ENCODE results near the gene SLC7A5.

DNA sequence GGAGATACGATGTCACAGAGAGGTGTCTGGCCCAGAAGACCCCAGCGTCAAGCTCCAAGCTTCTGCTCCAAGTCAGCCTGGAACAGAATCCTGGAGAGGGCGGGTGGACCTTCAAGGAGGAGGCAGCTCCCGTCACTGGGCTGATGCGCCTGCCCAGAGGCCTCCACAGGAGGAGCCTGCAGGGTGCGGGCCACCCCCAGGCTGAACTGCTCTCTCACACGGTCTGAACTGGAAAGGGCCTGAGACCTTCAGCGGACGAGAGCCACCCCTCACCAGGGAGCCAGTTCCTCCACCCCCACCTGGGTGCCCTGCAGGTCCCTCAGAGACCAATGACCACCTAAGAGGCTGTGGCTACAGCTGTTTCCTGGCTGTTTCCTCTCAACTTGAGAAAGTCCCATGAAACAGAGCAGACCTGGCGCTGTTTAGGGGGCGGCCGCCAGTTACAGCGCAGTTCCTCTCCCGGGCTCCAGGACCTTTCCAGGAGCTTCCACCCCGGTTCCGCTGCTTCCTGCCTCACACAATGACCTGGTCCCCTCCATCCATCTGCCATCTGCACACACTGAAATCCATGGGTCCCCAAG lies 67.5 kb downstream of the SLC7A5 start:
- TF ChIP-seq, protein P1, sequence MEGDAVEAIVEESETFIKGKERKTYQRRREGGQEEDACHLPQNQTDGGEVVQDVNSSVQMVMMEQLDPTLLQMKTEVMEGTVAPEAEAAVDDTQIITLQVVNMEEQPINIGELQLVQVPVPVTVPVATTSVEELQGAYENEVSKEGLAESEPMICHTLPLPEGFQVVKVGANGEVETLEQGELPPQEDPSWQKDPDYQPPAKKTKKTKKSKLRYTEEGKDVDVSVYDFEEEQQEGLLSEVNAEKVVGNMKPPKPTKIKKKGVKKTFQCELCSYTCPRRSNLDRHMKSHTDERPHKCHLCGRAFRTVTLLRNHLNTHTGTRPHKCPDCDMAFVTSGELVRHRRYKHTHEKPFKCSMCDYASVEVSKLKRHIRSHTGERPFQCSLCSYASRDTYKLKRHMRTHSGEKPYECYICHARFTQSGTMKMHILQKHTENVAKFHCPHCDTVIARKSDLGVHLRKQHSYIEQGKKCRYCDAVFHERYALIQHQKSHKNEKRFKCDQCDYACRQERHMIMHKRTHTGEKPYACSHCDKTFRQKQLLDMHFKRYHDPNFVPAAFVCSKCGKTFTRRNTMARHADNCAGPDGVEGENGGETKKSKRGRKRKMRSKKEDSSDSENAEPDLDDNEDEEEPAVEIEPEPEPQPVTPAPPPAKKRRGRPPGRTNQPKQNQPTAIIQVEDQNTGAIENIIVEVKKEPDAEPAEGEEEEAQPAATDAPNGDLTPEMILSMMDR (IDR thresholded peaks at IDR 0.05), result no peak
- TF ChIP-seq NR3C1 (IDR thresholded peaks at IDR 0.05) (no peak), POLR2A (IDR thresholded peaks at IDR 0.05; ENCODE audit: low read length) (no peak), KDM1A (IDR thresholded peaks at IDR 0.05; ENCODE audit: low read depth) (no peak), ZFP36 (IDR thresholded peaks at IDR 0.05; ENCODE audit: borderline replicate concordance, partially characterized antibody) (no peak), MAFK (IDR thresholded peaks at IDR 0.05; ENCODE audit: partially characterized antibody) (no peak), ZSCAN20 (CRISPR knock-in tag; IDR thresholded peaks at IDR 0.05) (no peak)
- TF ChIP-seq, protein P2, sequence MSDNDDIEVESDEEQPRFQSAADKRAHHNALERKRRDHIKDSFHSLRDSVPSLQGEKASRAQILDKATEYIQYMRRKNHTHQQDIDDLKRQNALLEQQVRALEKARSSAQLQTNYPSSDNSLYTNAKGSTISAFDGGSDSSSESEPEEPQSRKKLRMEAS (IDR thresholded peaks at IDR 0.05), result no peak
- TF ChIP-seq, protein P3, sequence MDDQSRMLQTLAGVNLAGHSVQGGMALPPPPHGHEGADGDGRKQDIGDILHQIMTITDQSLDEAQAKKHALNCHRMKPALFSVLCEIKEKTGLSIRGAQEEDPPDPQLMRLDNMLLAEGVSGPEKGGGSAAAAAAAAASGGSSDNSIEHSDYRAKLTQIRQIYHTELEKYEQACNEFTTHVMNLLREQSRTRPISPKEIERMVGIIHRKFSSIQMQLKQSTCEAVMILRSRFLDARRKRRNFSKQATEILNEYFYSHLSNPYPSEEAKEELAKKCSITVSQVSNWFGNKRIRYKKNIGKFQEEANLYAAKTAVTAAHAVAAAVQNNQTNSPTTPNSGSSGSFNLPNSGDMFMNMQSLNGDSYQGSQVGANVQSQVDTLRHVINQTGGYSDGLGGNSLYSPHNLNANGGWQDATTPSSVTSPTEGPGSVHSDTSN (IDR thresholded peaks at IDR 0.05), result no peak

Measured in A549 (cell line).